GM21619 (cell line): ENCODE data around the gene RAMAC.
"Not testable (repeated sequence)": the region's sequence is repeated elsewhere in the genome, so short reads cannot be mapped to it uniquely, and the experiment has no call there.

Experiments used
- ATAC-seq: cut with Tn5 transposase; IDR thresholded peaks from one replicate; pipeline ENCODE4 v1.9.1; 2021; ENCODE audit not compliant: unreplicated experiment

RAMAC gene

GRCh38 chr15:83012076-83012426 lies 26.0 kb downstream of the RAMAC start:
- ATAC-seq: no peak

GRCh38 chr15:83012636-83013035 lies 26.6 kb downstream of the RAMAC start:
- ATAC-seq: no peak

- ATAC-seq: no peak
Observed at GRCh38 chr15:83014205-83014653, 28.2 kb downstream of the RAMAC start.

GRCh38 chr15:83015361-83015760 lies 29.4 kb downstream of the RAMAC start:
- no peak for ATAC-seq

- no peak for ATAC-seq
Observed at GRCh38 chr15:83016906-83017305, 30.9 kb downstream of the RAMAC start.

GRCh38 chr15:83018436-83018835 lies 32.4 kb downstream of the RAMAC start:
- no peak for ATAC-seq

- no peak for ATAC-seq
Observed at GRCh38 chr15:83030021-83030420, 44.0 kb downstream of the RAMAC start.

- ATAC-seq: not testable (repeated sequence)
Observed at GRCh38 chr15:83031234-83031633, 45.2 kb downstream of the RAMAC start.

- ATAC-seq: no peak
Observed at GRCh38 chr15:83036253-83036652, 50.2 kb downstream of the RAMAC start.

- no peak for ATAC-seq
Observed at GRCh38 chr15:83039206-83039605, 53.2 kb downstream of the RAMAC start.
